ENCODE results near the gene ZC3H13. TPM values are rescaled to one million over a fixed set of nuclear protein-coding genes. Genes with fewer than 3 reads are reported as not detected.
"Not testable (repeated sequence)": the region's sequence is repeated elsewhere in the genome, so short reads cannot be mapped to it uniquely, and the experiment has no call there.

ZC3H13 gene
- total RNA-seq, 1 donor from 2014 or later, result 44.3 TPM

DNA sequence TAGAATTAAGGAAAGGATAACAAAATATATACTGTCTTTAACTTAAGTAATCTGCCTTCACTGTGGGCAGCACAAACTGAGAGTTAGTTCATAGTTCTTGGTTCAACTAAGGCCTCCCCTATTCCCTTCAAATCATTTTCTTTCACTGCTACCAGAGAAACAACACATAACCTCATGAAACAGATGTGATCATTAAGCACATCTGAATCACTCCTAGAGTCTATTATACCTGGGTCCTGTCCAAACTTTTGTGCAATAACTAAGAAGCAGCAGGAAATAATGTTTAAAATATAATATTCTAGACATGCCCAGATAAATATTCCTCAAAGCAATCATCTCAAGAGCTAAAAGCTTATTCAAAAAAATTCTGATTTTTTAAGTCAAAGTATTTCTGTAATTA lies 62.9 kb downstream of the ZC3H13 start:
- peak overlapping the region; percentile 3 for H3K27ac Mint-ChIP-seq (ENCODE audit: unreplicated experiment)
- H3K36me3 Mint-ChIP-seq (ENCODE audit: unreplicated experiment), result peaks cover 42% of the 10 kb centered on the region
- no peak for DNase-seq (ENCODE audit: extremely low spot score, unreplicated experiment)
- no peaks in the 10 kb centered on the region for H3K27me3 Mint-ChIP-seq (ENCODE audit: unreplicated experiment)
- no peaks in the 10 kb centered on the region for H3K9me3 Mint-ChIP-seq (ENCODE audit: unreplicated experiment)
- peaks cover 10% of the 10 kb centered on the region for H3K4me1 Mint-ChIP-seq (ENCODE audit: unreplicated experiment)
- TF ChIP-seq, protein P1, sequence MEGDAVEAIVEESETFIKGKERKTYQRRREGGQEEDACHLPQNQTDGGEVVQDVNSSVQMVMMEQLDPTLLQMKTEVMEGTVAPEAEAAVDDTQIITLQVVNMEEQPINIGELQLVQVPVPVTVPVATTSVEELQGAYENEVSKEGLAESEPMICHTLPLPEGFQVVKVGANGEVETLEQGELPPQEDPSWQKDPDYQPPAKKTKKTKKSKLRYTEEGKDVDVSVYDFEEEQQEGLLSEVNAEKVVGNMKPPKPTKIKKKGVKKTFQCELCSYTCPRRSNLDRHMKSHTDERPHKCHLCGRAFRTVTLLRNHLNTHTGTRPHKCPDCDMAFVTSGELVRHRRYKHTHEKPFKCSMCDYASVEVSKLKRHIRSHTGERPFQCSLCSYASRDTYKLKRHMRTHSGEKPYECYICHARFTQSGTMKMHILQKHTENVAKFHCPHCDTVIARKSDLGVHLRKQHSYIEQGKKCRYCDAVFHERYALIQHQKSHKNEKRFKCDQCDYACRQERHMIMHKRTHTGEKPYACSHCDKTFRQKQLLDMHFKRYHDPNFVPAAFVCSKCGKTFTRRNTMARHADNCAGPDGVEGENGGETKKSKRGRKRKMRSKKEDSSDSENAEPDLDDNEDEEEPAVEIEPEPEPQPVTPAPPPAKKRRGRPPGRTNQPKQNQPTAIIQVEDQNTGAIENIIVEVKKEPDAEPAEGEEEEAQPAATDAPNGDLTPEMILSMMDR (IDR thresholded peaks at IDR 0.05), result no peak
- H3K4me3 Mint-ChIP-seq (ENCODE audit: unreplicated experiment), result no peak overlapping the region

DNA sequence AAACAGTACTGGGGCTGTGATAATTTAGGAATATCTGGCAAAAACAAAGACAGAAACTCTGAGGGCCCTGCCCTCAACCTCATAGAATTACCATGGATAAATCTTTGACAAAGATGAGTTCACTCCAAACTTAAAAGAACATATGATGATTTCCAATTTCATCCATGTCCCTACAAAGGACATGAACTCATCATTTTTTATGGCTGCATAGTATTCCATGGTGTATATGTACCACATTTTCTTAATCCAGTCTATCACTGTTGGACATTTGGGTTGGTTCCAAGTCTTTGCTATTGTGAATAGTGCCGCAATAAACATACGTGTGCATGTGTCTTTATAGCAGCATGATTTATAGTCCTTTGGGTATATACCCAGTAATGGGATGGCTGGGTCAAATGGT lies 71.4 kb downstream of the ZC3H13 start:
- not testable (repeated sequence) for H3K9me3 Mint-ChIP-seq (ENCODE audit: unreplicated experiment); H3K27ac Mint-ChIP-seq (ENCODE audit: unreplicated experiment); H3K4me3 Mint-ChIP-seq (ENCODE audit: unreplicated experiment); DNase-seq (ENCODE audit: extremely low spot score, unreplicated experiment); H3K27me3 Mint-ChIP-seq (ENCODE audit: unreplicated experiment); H3K4me1 Mint-ChIP-seq (ENCODE audit: unreplicated experiment)
- H3K36me3 Mint-ChIP-seq (ENCODE audit: unreplicated experiment), result peaks cover 58% of the 10 kb centered on the region

DNA sequence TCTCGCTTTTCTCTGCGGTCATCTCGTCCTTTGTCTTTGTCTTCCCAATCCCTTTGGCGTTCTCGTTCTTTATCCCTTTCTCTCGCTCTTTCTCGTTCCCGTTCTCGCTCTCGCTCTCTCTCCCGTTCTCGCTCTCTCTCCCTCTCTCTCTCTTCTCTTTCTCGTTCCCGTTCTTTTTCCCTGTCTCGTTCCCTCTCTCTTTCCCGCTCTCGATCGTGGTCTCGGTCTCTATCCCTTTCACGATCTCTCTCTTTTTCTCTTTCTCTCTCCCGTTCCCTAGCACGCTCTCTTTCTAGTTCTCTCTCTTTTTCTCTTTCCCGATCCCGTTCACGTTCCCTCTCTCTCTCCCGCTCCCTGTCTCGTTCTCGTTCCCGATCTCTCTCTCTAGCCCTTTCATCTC lies 77.2 kb downstream of the ZC3H13 start:
- H3K4me1 Mint-ChIP-seq (ENCODE audit: unreplicated experiment), result no peaks in the 10 kb centered on the region
- no peaks in the 10 kb centered on the region for H3K27me3 Mint-ChIP-seq (ENCODE audit: unreplicated experiment)
- no peak for DNase-seq (ENCODE audit: extremely low spot score, unreplicated experiment)
- peaks cover 60% of the 10 kb centered on the region for H3K36me3 Mint-ChIP-seq (ENCODE audit: unreplicated experiment)
- H3K4me3 Mint-ChIP-seq (ENCODE audit: unreplicated experiment), result no peak overlapping the region
- peaks cover 3% of the 10 kb centered on the region for H3K9me3 Mint-ChIP-seq (ENCODE audit: unreplicated experiment)
- H3K27ac Mint-ChIP-seq (ENCODE audit: unreplicated experiment), result no peak overlapping the region
- TF ChIP-seq, protein P1 (IDR thresholded peaks at IDR 0.05), result no peak

DNA sequence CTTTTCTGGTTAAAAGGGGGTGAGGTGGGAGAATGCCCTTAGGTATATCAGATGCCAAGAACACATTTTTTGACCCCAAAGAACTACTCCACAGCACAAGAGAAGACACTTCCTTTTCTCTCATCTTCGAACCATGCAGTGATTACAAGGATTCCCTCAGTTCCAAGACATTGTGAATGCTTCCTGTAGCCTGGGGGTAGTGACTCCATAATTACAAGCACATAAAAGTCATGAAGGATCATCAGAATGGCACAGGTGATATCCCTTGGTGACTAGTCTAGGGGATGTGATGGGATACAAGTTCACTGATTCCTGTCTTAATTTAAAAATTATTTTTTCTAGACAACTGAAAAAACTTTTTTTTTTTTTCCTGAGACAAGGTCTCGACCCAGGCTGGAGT lies 78.0 kb downstream of the ZC3H13 start:
- DNase-seq (ENCODE audit: extremely low spot score, unreplicated experiment), result no peak
- Mint-ChIP-seq H3K36me3 (ENCODE audit: unreplicated experiment) (peaks cover 60% of the 10 kb centered on the region), H3K27ac (ENCODE audit: unreplicated experiment) (no peak overlapping the region), H3K9me3 (ENCODE audit: unreplicated experiment) (peaks cover 3% of the 10 kb centered on the region), H3K4me3 (ENCODE audit: unreplicated experiment) (no peak overlapping the region), H3K4me1 (ENCODE audit: unreplicated experiment) (no peaks in the 10 kb centered on the region), H3K27me3 (ENCODE audit: unreplicated experiment) (no peaks in the 10 kb centered on the region)
- TF ChIP-seq, protein P1 (IDR thresholded peaks at IDR 0.05), result no peak

DNA sequence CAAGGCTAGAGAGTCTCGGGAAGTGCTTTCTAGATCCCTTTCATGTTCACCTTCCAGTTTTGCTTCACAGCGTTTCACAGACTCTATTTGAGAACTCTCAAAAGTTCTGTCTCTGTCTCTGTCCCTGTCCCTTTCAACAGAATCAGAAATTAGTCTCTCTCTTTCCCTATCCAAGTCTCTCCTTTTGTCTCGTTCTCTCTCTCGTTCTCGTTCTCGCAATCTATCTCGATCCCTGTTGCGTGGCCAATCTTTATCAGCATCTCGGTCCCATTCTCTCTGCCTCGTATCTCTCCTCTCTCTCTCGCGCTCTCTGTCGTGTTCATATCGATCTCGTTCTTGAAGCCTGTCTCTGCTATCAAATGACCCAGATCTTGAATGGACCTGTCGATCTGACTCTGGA lies 85.0 kb downstream of the ZC3H13 start:
- Mint-ChIP-seq H3K4me1 (ENCODE audit: unreplicated experiment) (no peaks in the 10 kb centered on the region), H3K9me3 (ENCODE audit: unreplicated experiment) (no peaks in the 10 kb centered on the region), H3K27ac (ENCODE audit: unreplicated experiment) (no peak overlapping the region), H3K4me3 (ENCODE audit: unreplicated experiment) (no peak overlapping the region), H3K27me3 (ENCODE audit: unreplicated experiment) (no peaks in the 10 kb centered on the region), H3K36me3 (ENCODE audit: unreplicated experiment) (peaks cover 60% of the 10 kb centered on the region)
- no peak for DNase-seq (ENCODE audit: extremely low spot score, unreplicated experiment)
- TF ChIP-seq, protein P1 (IDR thresholded peaks at IDR 0.05), result no peak

DNA sequence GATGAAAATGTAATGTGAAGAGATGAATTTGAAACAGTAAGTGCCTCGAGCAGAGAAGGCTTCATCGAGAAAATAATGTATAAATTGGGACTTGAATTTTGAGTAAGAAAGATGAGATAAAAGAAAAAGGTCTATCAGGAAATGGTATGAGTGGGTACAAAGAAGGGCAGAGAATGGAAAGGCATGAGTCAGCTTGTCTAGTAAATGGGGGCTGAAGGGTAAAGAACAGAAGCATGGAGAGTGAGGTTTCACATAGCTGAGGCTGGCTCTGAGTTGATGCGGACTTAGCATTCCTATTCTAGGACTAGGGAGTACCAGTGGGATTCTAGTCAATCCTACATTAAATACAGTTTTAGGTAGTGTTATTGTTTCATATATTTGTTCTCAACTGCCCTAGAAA lies 85.8 kb downstream of the ZC3H13 start:
- no peaks in the 10 kb centered on the region for H3K4me1 Mint-ChIP-seq (ENCODE audit: unreplicated experiment)
- H3K27me3 Mint-ChIP-seq (ENCODE audit: unreplicated experiment), result no peaks in the 10 kb centered on the region
- H3K27ac Mint-ChIP-seq (ENCODE audit: unreplicated experiment), result no peak overlapping the region
- no peak overlapping the region for H3K4me3 Mint-ChIP-seq (ENCODE audit: unreplicated experiment)
- TF ChIP-seq, protein P1 (IDR thresholded peaks at IDR 0.05), result no peak
- no peak for DNase-seq (ENCODE audit: extremely low spot score, unreplicated experiment)
- H3K9me3 Mint-ChIP-seq (ENCODE audit: unreplicated experiment), result no peaks in the 10 kb centered on the region
- peaks cover 52% of the 10 kb centered on the region for H3K36me3 Mint-ChIP-seq (ENCODE audit: unreplicated experiment)
